ENCODE results near the gene KLK15. TPM values are rescaled to one million over a fixed set of nuclear protein-coding genes. Genes with fewer than 3 reads are reported as not detected.

Gene KLK15
- total and polyA plus RNA-seq, 2 of the 4 experiments (the other 2 are of a cell fraction): not detected

DNA sequence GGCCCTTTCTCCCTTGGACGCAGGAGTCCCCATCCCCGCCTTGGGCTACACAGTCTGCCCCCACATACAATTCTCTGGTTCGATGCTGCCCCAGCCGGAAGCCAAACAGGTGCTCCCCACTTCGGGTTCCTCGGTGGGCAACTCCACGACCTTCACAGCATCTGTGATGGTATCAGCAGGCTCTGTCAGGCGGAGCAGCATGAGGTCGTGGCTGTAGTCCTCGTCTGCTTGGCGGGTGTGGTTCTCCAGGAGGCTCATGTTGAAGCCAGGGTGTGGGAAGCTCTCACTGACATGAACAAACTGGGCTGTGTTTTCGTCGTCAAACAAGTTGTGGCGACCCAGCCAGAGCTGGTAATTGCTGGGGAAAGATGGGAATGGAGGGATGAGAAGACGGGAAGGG is 13.3 kb downstream of the KLK15 start:
- in situ Hi-C loops (cut with MboI; ENCODE audit: low sequenced_read_pairs): no loop called here
- H2AK9ac ChIP-seq (replicated peaks; ENCODE audit: low read depth, low read length, poor library complexity): no peak overlapping the region
- H3K23ac ChIP-seq (ENCODE audit: low read depth, low read length): no peak overlapping the region
- no peak overlapping the region for H2BK20ac ChIP-seq (ENCODE audit: low read depth, low read length)
- WGBS, 2 experiments (ENCODE audit: extremely low coverage in 2 of 2, insufficient read length in 1 of 2): 3% methylated on average over 8 of the region's 15 CpGs; no CpG with 5 or more reads in 1 of the 2 experiments
- no peaks in the 10 kb centered on the region for H3K9me1 ChIP-seq (ENCODE audit: insufficient read depth, low read length)
- H4K8ac ChIP-seq (ENCODE audit: low read depth in 2 of 2, low read length in 2 of 2): no peak overlapping the region
- CTCF ChIA-PET: no interaction called here
- H2BK120ac ChIP-seq (ENCODE audit: low read depth, low read length): no peak overlapping the region
- no peak overlapping the region for H2BK5ac ChIP-seq (ENCODE audit: low read depth, low read length, poor library complexity, severe bottlenecking)
- no peaks in the 10 kb centered on the region for H3K9me3 ChIP-seq (ENCODE audit: control insufficient read depth, insufficient read depth, low read length)
- H4K91ac ChIP-seq (ENCODE audit: insufficient read depth, low read depth, low read length): no peak overlapping the region
- no peak overlapping the region for H2AK5ac ChIP-seq (ENCODE audit: low read depth, low read length)
- H3K9ac ChIP-seq (ENCODE audit: low read depth, low read length): no peak overlapping the region
- no peak overlapping the region for H3K4me2 ChIP-seq (ENCODE audit: low read depth, low read length)
- no peaks in the 10 kb centered on the region for H3K4me1 ChIP-seq (ENCODE audit: control insufficient read depth, insufficient read depth, low read length)
- H3K27me3 ChIP-seq (ENCODE audit: control insufficient read depth, insufficient read depth, low read length): peaks cover 43% of the 10 kb centered on the region
- H3K4me3 ChIP-seq (ENCODE audit: insufficient read depth, low read depth, low read length): no peak overlapping the region
- no peak overlapping the region for H4K5ac ChIP-seq (ENCODE audit: low read depth, low read length)
- no TSS peak for BruUV-seq (replicated peaks)
- H3K18ac ChIP-seq (ENCODE audit: low read depth, low read length): no peak overlapping the region
- H3K56ac ChIP-seq (ENCODE audit: extremely low read depth, insufficient read depth, low read length): no peak overlapping the region
- H3K4ac ChIP-seq (ENCODE audit: low read depth, low read length): no peak overlapping the region
- H3K14ac ChIP-seq (replicated peaks; ENCODE audit: low read depth, low read length): no peak overlapping the region
- DNase-seq: no peak
- no peak overlapping the region for H3K27ac ChIP-seq (ENCODE audit: insufficient read depth, low read length)
- POLR2A ChIA-PET (ENCODE audit: unreplicated experiment): no interaction called here
- TF ChIP-seq NFE2L2 (IDR thresholded peaks at IDR 0.05; ENCODE audit: low read depth, low read length): no peak
- TF ChIP-seq RFX5 (IDR thresholded peaks at IDR 0.05; ENCODE audit: low read depth, low read length): no peak
- TF ChIP-seq, protein P1, sequence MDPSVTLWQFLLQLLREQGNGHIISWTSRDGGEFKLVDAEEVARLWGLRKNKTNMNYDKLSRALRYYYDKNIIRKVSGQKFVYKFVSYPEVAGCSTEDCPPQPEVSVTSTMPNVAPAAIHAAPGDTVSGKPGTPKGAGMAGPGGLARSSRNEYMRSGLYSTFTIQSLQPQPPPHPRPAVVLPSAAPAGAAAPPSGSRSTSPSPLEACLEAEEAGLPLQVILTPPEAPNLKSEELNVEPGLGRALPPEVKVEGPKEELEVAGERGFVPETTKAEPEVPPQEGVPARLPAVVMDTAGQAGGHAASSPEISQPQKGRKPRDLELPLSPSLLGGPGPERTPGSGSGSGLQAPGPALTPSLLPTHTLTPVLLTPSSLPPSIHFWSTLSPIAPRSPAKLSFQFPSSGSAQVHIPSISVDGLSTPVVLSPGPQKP (IDR thresholded peaks at IDR 0.05; ENCODE audit: borderline replicate concordance, low read depth, low read length): no peak
- H2BK15ac ChIP-seq (ENCODE audit: low read depth, low read length): no peak overlapping the region
- dilution Hi-C loops (cut with HindIII; ENCODE audit: low sequenced_read_pairs, unreplicated experiment): no loop called here
- H3K79me1 ChIP-seq (ENCODE audit: low read depth in 1 of 2, low read length in 2 of 2): no peaks in the 10 kb centered on the region
- no peaks in the 10 kb centered on the region for H4K20me1 ChIP-seq (ENCODE audit: insufficient read depth, low read length)
- ATAC-seq (ENCODE audit: low read depth): no peak
- intact Hi-C loops (cut with micrococcal nuclease): no loop called here
- H2AFZ ChIP-seq (replicated peaks; ENCODE audit: low read length, poor library complexity): no peak overlapping the region
- H3K36me3 ChIP-seq (ENCODE audit: control insufficient read depth, insufficient read depth, low read length): no peaks in the 10 kb centered on the region

All from IMR-90 (cell line).